ENCODE measurements around the gene MAPK8IP2.

DNA sequence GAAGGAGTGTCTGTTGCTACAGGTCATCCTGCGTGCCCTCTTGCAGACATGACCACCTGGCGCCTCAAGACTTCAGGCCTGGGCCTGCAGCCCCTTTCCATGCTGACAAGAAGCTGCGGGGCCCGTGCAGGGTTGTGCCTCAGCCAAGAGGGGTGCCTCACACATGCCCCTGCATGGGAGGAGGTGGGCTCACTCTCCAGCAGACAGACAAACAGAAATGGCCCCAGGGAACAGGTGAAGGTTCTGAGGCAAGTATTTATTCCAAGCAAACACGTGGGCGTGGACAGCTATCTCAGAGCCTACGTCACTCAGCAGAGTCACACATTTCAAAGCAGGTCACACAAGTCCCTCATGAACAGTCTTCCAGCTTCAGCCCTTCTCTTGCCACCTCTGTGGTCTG lies 32.0 kb upstream of the MAPK8IP2 start:
- TF ChIP-seq, protein P1, sequence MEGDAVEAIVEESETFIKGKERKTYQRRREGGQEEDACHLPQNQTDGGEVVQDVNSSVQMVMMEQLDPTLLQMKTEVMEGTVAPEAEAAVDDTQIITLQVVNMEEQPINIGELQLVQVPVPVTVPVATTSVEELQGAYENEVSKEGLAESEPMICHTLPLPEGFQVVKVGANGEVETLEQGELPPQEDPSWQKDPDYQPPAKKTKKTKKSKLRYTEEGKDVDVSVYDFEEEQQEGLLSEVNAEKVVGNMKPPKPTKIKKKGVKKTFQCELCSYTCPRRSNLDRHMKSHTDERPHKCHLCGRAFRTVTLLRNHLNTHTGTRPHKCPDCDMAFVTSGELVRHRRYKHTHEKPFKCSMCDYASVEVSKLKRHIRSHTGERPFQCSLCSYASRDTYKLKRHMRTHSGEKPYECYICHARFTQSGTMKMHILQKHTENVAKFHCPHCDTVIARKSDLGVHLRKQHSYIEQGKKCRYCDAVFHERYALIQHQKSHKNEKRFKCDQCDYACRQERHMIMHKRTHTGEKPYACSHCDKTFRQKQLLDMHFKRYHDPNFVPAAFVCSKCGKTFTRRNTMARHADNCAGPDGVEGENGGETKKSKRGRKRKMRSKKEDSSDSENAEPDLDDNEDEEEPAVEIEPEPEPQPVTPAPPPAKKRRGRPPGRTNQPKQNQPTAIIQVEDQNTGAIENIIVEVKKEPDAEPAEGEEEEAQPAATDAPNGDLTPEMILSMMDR (IDR thresholded peaks at IDR 0.05): no peak
- no peak for TF ChIP-seq EZH2 (IDR thresholded peaks at IDR 0.05)
